Measurements from ENCODE around the gene SMYD3.

Gene SMYD3

DNA sequence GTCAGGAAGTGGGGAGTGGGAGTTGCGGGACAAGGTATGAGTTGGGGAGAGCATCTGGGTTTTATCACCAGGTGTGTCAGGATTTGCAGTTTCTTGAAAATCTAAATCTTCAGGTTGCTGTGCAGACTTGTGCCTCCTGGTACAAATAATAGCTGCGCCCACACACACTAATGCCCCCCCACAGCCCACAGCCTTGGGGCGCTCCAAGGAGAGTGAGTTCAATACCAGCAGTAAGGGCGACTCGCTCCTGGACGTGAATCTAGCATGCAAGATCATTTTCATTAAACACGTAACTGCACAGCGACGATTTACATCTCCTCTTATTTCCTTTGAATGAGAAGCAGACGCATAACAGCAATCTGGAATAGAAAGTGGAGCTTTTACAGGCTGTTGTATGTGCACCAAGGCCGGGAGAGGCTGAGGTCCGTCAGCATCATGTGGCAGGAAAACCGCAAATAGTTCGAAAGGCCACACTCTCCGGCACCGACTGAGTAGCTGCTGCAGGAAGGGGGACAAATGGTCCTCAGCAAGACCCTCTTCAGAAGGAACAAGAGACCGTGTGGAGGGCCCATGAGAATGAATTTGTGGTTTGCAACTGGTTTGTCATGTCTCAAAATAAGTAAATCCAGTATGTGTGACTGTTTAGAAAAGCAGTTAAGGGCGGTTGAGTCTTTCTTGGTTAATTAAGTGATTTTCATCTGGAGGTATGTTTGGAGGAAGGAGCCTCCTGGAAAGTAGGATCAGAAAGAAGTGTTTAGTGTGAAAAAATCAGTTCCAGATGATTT is 439.5 kb downstream of the SMYD3 start:
- no peak for TF ChIP-seq ZNF610 (tag by site-specific recombination; IDR thresholded peaks at IDR 0.05; ENCODE audit: borderline replicate concordance)
- no peak for TF ChIP-seq ZNF677 (tag by site-specific recombination; IDR thresholded peaks at IDR 0.05)
- no peak for TF ChIP-seq ZNF121 (tag by site-specific recombination; IDR thresholded peaks at IDR 0.05)
- no peak for TF ChIP-seq ZNF521 (tag by site-specific recombination; IDR thresholded peaks at IDR 0.05)
- TF ChIP-seq, protein P1, sequence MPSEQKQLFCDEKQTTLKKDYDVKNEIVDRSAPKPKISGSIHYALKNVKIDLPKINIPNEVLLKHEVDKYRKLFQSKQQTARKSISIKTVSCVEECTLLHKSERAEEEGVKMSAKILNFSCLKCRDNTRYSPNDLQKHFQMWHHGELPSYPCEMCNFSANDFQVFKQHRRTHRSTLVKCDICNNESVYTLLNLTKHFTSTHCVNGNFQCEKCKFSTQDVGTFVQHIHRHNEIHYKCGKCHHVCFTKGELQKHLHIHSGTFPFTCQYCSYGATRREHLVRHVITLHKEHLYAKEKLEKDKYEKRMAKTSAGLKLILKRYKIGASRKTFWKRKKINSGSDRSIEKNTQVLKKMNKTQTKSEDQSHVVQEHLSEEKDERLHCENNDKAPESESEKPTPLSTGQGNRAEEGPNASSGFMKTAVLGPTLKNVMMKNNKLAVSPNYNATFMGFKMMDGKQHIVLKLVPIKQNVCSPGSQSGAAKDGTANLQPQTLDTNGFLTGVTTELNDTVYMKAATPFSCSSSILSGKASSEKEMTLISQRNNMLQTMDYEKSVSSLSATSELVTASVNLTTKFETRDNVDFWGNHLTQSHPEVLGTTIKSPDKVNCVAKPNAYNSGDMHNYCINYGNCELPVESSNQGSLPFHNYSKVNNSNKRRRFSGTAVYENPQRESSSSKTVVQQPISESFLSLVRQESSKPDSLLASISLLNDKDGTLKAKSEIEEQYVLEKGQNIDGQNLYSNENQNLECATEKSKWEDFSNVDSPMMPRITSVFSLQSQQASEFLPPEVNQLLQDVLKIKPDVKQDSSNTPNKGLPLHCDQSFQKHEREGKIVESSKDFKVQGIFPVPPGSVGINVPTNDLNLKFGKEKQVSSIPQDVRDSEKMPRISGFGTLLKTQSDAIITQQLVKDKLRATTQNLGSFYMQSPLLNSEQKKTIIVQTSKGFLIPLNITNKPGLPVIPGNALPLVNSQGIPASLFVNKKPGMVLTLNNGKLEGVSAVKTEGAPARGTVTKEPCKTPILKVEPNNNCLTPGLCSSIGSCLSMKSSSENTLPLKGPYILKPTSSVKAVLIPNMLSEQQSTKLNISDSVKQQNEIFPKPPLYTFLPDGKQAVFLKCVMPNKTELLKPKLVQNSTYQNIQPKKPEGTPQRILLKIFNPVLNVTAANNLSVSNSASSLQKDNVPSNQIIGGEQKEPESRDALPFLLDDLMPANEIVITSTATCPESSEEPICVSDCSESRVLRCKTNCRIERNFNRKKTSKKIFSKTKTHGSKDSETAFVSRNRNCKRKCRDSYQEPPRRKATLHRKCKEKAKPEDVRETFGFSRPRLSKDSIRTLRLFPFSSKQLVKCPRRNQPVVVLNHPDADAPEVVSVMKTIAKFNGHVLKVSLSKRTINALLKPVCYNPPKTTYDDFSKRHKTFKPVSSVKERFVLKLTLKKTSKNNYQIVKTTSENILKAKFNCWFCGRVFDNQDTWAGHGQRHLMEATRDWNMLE (tag by site-specific recombination; conservative IDR thresholded peaks at IDR 0.05; ENCODE audit: low read depth): no peak
- no peak for TF ChIP-seq ZBTB1 (tag by site-specific recombination; IDR thresholded peaks at IDR 0.05)
- TF ChIP-seq ZNF626 (tag by site-specific recombination; IDR thresholded peaks at IDR 0.05): no peak
- TF ChIP-seq PRDM1 (tag by site-specific recombination; IDR thresholded peaks at IDR 0.05): no peak
- TF ChIP-seq, protein P2, sequence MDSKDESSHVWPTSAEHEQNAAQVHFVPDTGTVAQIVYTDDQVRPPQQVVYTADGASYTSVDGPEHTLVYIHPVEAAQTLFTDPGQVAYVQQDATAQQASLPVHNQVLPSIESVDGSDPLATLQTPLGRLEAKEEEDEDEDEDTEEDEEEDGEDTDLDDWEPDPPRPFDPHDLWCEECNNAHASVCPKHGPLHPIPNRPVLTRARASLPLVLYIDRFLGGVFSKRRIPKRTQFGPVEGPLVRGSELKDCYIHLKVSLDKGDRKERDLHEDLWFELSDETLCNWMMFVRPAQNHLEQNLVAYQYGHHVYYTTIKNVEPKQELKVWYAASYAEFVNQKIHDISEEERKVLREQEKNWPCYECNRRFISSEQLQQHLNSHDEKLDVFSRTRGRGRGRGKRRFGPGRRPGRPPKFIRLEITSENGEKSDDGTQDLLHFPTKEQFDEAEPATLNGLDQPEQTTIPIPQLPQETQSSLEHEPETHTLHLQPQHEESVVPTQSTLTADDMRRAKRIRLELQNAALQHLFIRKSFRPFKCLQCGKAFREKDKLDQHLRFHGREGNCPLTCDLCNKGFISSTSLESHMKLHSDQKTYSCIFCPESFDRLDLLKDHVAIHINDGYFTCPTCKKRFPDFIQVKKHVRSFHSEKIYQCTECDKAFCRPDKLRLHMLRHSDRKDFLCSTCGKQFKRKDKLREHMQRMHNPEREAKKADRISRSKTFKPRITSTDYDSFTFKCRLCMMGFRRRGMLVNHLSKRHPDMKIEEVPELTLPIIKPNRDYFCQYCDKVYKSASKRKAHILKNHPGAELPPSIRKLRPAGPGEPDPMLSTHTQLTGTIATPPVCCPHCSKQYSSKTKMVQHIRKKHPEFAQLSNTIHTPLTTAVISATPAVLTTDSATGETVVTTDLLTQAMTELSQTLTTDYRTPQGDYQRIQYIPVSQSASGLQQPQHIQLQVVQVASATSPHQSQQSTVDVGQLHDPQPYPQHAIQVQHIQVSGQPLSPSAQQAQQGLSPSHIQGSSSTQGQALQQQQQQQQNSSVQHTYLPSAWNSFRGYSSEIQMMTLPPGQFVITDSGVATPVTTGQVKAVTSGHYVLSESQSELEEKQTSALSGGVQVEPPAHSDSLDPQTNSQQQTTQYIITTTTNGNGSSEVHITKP (tag by site-specific recombination; IDR thresholded peaks at IDR 0.05): no peak
- no peak for TF ChIP-seq KLF8 (tag by site-specific recombination; IDR thresholded peaks at IDR 0.05)
- no peak for TF ChIP-seq KLF7 (tag by site-specific recombination; IDR thresholded peaks at IDR 0.05; ENCODE audit: borderline replicate concordance)
- no peak for TF ChIP-seq ZNF391 (tag by site-specific recombination; IDR thresholded peaks at IDR 0.05; ENCODE audit: borderline replicate concordance, low read depth)
- TF ChIP-seq ZNF140 (tag by site-specific recombination; IDR thresholded peaks at IDR 0.05): no peak
- TF ChIP-seq, protein P3, sequence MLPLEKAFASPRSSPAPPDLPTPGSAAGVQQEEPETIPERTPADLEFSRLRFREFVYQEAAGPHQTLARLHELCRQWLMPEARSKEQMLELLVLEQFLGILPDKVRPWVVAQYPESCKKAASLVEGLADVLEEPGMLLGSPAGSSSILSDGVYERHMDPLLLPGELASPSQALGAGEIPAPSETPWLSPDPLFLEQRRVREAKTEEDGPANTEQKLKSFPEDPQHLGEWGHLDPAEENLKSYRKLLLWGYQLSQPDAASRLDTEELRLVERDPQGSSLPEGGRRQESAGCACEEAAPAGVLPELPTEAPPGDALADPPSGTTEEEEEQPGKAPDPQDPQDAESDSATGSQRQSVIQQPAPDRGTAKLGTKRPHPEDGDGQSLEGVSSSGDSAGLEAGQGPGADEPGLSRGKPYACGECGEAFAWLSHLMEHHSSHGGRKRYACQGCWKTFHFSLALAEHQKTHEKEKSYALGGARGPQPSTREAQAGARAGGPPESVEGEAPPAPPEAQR (tag by site-specific recombination; IDR thresholded peaks at IDR 0.05): no peak
- TF ChIP-seq ZXDB (tag by site-specific recombination; IDR thresholded peaks at IDR 0.05): no peak
- TF ChIP-seq ZNF473 (tag by site-specific recombination; IDR thresholded peaks at IDR 0.05): no peak
- TF ChIP-seq, protein P4, sequence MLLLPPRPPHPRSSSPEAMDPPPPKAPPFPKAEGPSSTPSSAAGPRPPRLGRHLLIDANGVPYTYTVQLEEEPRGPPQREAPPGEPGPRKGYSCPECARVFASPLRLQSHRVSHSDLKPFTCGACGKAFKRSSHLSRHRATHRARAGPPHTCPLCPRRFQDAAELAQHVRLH (tag by site-specific recombination; IDR thresholded peaks at IDR 0.05): no peak
- no peak for TF ChIP-seq SP2 (tag by site-specific recombination; IDR thresholded peaks at IDR 0.05)
- no peak for TF ChIP-seq ZNF426 (tag by site-specific recombination; IDR thresholded peaks at IDR 0.05)
- Histone ChIP-seq H3K4me3 (ENCODE audit: low read depth, low read length) (no peak overlapping the region), H3K27ac (ENCODE audit: extremely low read depth, low read depth, low read length) (no peak overlapping the region), H3K36me3 (ENCODE audit: control insufficient read depth in 2 of 2, insufficient read depth in 1 of 2, low read length in 2 of 2) (no peaks in the 10 kb centered on the region), H3K4me1 (ENCODE audit: control insufficient read depth, insufficient read depth, low read length) (no peaks in the 10 kb centered on the region), H3K9me3 (ENCODE audit: control insufficient read depth, insufficient read depth, low read depth, low read length) (no peaks in the 10 kb centered on the region)
- ChIA-PET POLR2A (no interaction called here), CTCF (no interaction called here)
